Gastroesophageal sphincter (tissue), 4 donors: ENCODE data around the gene IGF2R. TPM values are rescaled to one million over a fixed set of nuclear protein-coding genes. Genes with fewer than 3 reads are reported as not detected.
"Not testable (repeated sequence)": the region's sequence is repeated elsewhere in the genome, so short reads cannot be mapped to it uniquely, and the experiment has no call there.

Experiments
- ATAC-seq: fragments of 150-250 bp; one replicate; pipeline ENCODE4 v1.9.1; 2016; ENCODE audit warnings: mild to moderate bottlenecking, moderate library complexity
- H3K27ac ChIP-seq, 4 donors: fragments of 200-600 bp; sonication (generic) in 3 of 4; 1 replicate in 3 of 4; 2 replicates in 1 of 4; pipeline ENCODE4 v1.5.1; 2016 to 2019
- H3K27me3 ChIP-seq: fragments of 200-600 bp; sonication (generic); one replicate; pipeline ENCODE4 v1.5.1; 2019
- H3K36me3 ChIP-seq, 2 donors: fragments of 200-600 bp; sonication (generic); one replicate each; pipeline ENCODE4 v1.5.1; 2019; ENCODE audit warnings: control low read depth in 1 of 2
- H3K4me1 ChIP-seq, 3 donors: fragments of 200-600 bp; sonication (generic); 1 replicate in 2 of 3; 2 replicates in 1 of 3; pipeline ENCODE4 v1.5.1; 2016 to 2019; ENCODE audit warnings: control low read depth in 2 of 3
- H3K4me3 ChIP-seq, 2 donors: fragments of 200-600 bp; sonication (generic); one replicate each; pipeline ENCODE4 v1.5.1; 2019; ENCODE audit warnings: mild to moderate bottlenecking in 1 of 2, moderate library complexity in 1 of 2
- H3K9me3 ChIP-seq, 3 donors: fragments of 200-600 bp; sonication (generic); one replicate each; pipeline ENCODE4 v1.5.1; 2017 to 2019; ENCODE audit warnings: control low read depth in 2 of 3
- CTCF ChIP-seq, 4 experiments: fragments of 200-600 bp in 2 of 4; fragments of 450-650 bp in 2 of 4; sonication (generic) in 1 of 4; IDR thresholded peaks; one replicate each; pipeline ENCODE4 v1.5.1; 2017 to 2019; ENCODE audit warnings: antibody characterized with exemption in 4 of 4, mild to moderate bottlenecking in 2 of 4, moderate library complexity in 2 of 4
- EP300 ChIP-seq: sonication (generic); formaldehyde crosslinking; IDR thresholded peaks from one replicate; pipeline ENCODE4 v1.6.1; 2017; ENCODE audit warnings: antibody characterized with exemption, mild to moderate bottlenecking
- POLR2A ChIP-seq, 2 donors: fragments of 450-650 bp; IDR thresholded peaks; one replicate each; pipeline ENCODE4 v1.6.1; 2017; ENCODE audit warnings: antibody characterized with exemption in 2 of 2, mild to moderate bottlenecking in 2 of 2, moderate library complexity in 1 of 2
- POLR2AphosphoS5 ChIP-seq: sonication (generic); formaldehyde crosslinking; IDR thresholded peaks from one replicate; pipeline ENCODE4 v1.6.1; 2017; ENCODE audit warnings: antibody characterized with exemption
- WGBS, 2 donors: methylation state at CpG; one replicate each; pipeline ENCODE4 v1.1.5; 2018; ENCODE audit warnings: low coverage in 1 of 2; 5-methylcytosine and 5-hydroxymethylcytosine counted together
- total RNA-seq, 4 donors: library from RNA; depleted of rRNA; stranded (reverse); fragments of >200 nt; gene quantifications; one replicate each; pipeline ENCODE4 v1.1.0, GENCODE V29; 2016

The IGF2R gene
- total RNA-seq, 4 donors from 2014 or later, result 47.9 to 81.3 (median 52.7) TPM

- no peaks in the 10 kb centered on the region for H3K9me3 ChIP-seq
- WGBS, 2 donors, result 53% methylated on average over 4 to 10 of the region's 13 CpGs
- peaks cover 0 to 15% (median 0%) of the 10 kb centered on the region in 3 donors for H3K4me1 ChIP-seq
- H3K36me3 ChIP-seq, result peaks cover 0 to 97% of the 10 kb centered on the region in 2 donors
- H3K27me3 ChIP-seq, result no peaks in the 10 kb centered on the region
- no peak overlapping the region for H3K4me3 ChIP-seq
- H3K27ac ChIP-seq, result peak overlapping the region in 1 of 4 donors; percentile 52
- peak; percentile 85 for ATAC-seq
- TF ChIP-seq POLR2AphosphoS5, result peak; percentile 47
- TF ChIP-seq POLR2A (IDR thresholded peaks at IDR 0.05), result no peak
- no peak for TF ChIP-seq EP300
- TF ChIP-seq CTCF (IDR thresholded peaks at IDR 0.05), result peak in 3 of 4 experiments; percentile 73 to 75 (median 75)
Observed at GRCh38 chr6:160088069-160088783, 119.3 kb downstream of the IGF2R start.

DNA sequence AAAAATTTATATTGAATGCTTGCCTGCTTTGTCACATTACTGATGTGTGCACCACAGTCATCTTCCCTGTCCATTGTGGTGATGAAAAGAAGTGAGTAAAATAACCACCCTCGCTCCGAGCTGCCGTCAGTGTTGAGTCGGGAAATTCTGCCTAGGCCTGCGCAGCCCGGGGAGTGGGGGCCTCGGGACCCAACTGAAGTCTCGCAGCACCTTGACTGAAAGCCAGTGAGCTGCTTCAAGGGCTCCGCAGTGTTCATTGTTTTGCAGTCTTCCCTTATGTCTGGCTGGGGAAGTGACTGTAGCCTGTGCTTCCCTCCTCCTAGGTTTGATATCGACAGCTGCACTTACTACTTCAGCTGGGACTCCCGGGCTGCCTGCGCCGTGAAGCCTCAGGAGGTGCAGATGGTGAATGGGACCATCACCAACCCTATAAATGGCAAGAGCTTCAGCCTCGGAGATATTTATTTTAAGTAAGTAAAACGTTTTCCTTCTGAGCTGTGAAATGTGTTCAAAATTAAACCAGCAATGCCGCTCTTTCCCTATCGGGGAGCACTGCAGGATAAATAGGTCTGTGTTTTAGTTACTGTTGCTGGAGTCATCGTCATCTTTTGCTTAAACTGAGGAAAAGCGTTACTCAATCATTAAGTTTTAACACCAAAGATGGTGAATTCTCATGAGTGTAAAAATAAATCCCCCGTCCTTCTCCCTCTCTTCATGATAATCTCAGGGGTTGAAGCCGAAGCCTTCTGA is 120.1 kb downstream of the IGF2R start:
- no peak overlapping the region for H3K4me3 ChIP-seq
- 67 to 77% methylated on average over 5 to 15 of the region's 21 CpGs for WGBS, 2 donors
- H3K9me3 ChIP-seq, result no peaks in the 10 kb centered on the region
- ATAC-seq, result peak; percentile 3
- H3K36me3 ChIP-seq, result peaks cover 0 to 97% of the 10 kb centered on the region in 2 donors
- peak overlapping the region in 3 of 4 donors; percentile 22 to 60 (median 52) for H3K27ac ChIP-seq
- no peaks in the 10 kb centered on the region for H3K27me3 ChIP-seq
- TF ChIP-seq EP300, result no peak
- TF ChIP-seq POLR2A (IDR thresholded peaks at IDR 0.05), result no peak
- no peak for TF ChIP-seq CTCF (IDR thresholded peaks at IDR 0.05)
- no peak for TF ChIP-seq POLR2AphosphoS5
- peaks cover 0 to 15% (median 0%) of the 10 kb centered on the region in 3 donors for H3K4me1 ChIP-seq

DNA sequence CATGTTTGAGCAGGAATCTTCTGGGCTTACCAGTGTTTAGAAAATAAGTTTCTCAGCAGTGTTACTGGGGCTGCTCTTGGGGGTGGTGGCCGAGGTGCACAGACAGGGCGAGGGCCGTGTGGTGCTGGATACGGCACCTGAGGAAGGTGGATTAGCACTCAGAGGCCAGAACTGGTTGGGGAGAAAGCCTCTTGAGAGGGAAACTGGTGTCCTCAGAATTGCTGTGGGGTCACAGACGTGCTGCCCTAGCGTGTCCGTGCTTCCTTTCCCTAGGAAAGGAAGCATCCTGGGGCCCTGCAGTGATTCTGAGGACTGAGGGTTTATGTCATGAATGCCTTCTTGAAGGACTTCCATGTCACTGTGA is 120.6 kb downstream of the IGF2R start:
- Histone ChIP-seq H3K36me3 (peaks cover 0 to 97% of the 10 kb centered on the region in 2 donors), H3K27ac (peak overlapping the region in 3 of 4 donors; percentile 22 to 60 (median 52)), H3K27me3 (no peaks in the 10 kb centered on the region), H3K4me1 (peaks cover 0 to 15% (median 0%) of the 10 kb centered on the region in 3 donors), H3K4me3 (no peak overlapping the region), H3K9me3 (no peaks in the 10 kb centered on the region)
- ATAC-seq, result no peak
- WGBS, 2 donors, result 96% methylated on average over 4 of the region's 7 CpGs; no CpG with 5 or more reads in 1 of the 2 donors
- TF ChIP-seq EP300, result no peak
- TF ChIP-seq POLR2A (IDR thresholded peaks at IDR 0.05), result no peak
- no peak for TF ChIP-seq CTCF (IDR thresholded peaks at IDR 0.05)
- TF ChIP-seq POLR2AphosphoS5, result no peak

DNA sequence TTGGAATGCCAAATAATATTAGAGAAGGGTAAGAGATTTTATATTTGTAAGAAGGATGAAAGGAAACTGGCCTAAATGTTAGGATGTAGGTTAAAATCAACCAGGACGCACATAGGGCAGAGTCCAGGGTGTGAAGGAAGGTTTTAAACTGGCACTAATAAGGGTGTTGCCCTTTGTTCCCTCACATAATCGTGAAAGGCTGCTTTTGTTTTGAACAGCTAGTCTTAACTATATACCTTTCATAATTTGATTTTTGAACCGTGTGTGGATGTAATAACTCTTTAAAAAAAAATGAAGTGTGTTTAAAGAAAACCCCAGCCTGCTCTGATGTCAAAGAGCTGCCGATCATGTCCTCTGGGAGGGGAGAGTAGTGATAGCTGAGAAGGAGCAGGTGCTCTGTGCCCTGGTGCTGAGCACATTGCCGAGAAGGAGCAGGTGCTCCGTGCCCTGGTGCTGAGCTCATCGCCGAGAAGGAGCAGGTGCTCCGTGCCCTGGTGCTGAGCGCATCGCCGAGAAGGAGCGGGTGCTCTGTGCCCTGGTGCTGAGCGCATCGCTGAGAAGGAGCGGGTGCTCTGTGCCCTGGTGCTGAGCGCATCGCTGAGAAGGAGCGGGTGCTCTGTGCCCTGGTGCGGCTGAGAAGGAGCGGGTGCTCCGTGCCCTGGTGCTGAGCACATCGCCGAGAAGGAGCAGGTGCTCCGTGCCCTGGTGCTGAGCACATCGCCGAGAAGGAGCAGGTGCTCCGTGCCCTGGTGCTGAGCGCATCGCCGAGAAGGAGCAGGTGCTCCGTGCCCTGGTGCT is 121.8 kb downstream of the IGF2R start:
- Histone ChIP-seq H3K36me3 (peaks cover 0 to 97% of the 10 kb centered on the region in 2 donors), H3K4me1 (peaks cover 0 to 15% (median 0%) of the 10 kb centered on the region in 3 donors)
- H3K9me3 ChIP-seq, H3K27me3 ChIP-seq, H3K27ac ChIP-seq, H3K4me3 ChIP-seq, ATAC-seq: not testable (repeated sequence)
- 74 to 85% methylated on average over 4 to 9 of the region's 32 CpGs for WGBS, 2 donors

DNA sequence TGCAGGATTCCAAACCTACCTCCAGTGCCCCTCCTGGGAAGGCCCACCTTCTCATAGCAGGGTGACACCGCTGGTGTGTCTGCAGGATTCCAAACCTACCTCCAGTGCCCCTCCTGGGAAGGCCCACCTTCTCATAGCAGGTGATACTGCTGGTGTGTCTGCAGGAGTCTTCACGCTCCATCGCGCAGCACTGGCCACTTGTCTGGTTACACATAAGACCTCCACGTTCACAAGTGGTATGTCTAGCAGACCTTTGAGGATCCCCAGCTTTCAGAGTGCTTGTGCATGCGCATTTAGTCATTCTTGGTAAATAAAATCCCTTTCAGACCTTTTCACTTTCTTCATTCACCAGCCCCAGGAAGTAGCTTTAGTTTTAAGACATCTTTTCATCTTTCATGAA is 123.3 kb downstream of the IGF2R start:
- H3K27me3 ChIP-seq, H3K27ac ChIP-seq, H3K9me3 ChIP-seq, H3K4me3 ChIP-seq, ATAC-seq: not testable (repeated sequence)
- WGBS, 2 donors, result 93 to 100% methylated on average over 2 to 5 of the region's 6 CpGs
- Histone ChIP-seq H3K36me3 (peaks cover 0 to 97% of the 10 kb centered on the region in 2 donors), H3K4me1 (peaks cover 0 to 15% (median 0%) of the 10 kb centered on the region in 3 donors)
